Central memory CD4-positive, alpha-beta T cell (primary cell): ENCODE results near the gene MAPT.
"Not testable (repeated sequence)": the region's sequence is repeated elsewhere in the genome, so short reads cannot be mapped to it uniquely, and the experiment has no call there.

Source experiments
- DNase-seq: peaks from one replicate; pipeline ENCODE4 v3.0.0; 2022
- total RNA-seq, 3 experiments: gene quantifications; one replicate each; lab custom pipeline; 2026; lab: John Stamatoyannopoulos, UW

MAPT gene
- total RNA-seq = 1.6 to 3.1 (median 3.0) reads per million in 3 experiments

DNA sequence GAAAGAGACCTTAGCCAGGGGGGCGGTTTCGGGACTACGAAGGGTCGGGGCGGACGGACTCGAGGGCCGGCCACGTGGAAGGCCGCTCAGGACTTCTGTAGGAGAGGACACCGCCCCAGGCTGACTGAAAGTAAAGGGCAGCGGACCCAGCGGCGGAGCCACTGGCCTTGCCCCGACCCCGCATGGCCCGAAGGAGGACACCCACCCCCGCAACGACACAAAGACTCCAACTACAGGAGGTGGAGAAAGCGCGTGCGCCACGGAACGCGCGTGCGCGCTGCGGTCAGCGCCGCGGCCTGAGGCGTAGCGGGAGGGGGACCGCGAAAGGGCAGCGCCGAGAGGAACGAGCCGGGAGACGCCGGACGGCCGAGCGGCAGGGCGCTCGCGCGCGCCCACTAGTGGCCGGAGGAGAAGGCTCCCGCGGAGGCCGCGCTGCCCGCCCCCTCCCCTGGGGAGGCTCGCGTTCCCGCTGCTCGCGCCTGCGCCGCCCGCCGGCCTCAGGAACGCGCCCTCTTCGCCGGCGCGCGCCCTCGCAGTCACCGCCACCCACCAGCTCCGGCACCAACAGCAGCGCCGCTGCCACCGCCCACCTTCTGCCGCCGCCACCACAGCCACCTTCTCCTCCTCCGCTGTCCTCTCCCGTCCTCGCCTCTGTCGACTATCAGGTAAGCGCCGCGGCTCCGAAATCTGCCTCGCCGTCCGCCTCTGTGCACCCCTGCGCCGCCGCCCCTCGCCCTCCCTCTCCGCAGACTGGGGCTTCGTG, at the start of gene MAPT:
Gene MAPT (plus strand): TSS at position 533 of the 763 bp plus-strand sequence. CDS start 67,784 bp downstream, outside the sequence.
- DNase-seq = peak; percentile 77

DNA sequence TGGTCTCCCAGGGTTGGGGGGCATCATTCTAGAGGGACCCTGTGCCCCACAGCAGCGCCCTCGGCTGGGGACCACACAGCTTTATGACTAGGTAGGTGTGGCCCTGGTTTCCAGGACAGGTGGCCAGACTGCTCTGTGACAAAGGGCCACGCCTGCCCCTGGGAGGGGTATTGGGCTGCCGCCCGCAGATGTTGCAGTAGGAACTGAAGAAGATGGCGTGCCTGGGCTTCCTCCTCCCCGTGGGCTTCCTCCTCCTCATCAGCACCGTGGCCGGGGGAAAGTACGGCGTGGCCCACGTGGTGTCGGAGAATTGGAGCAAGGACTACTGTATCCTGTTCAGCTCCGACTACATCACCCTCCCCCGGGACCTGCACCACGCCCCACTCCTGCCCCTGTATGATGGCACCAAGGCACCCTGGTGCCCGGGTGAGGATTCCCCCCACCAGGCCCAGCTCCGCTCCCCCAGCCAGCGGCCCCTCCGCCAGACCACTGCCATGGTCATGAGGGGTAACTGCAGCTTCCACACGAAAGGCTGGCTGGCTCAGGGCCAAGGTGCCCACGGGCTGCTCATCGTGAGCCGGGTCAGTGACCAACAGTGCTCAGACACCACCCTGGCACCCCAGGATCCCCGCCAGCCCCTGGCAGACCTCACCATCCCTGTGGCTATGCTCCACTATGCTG, 49.5 kb upstream of the MAPT start, which contains the start of gene SPPL2C:
Gene SPPL2C (plus strand): TSS at position 187 of the 681 bp plus-strand sequence. CDS start 26 bp downstream, at position 213.
- DNase-seq = no peak

DNA sequence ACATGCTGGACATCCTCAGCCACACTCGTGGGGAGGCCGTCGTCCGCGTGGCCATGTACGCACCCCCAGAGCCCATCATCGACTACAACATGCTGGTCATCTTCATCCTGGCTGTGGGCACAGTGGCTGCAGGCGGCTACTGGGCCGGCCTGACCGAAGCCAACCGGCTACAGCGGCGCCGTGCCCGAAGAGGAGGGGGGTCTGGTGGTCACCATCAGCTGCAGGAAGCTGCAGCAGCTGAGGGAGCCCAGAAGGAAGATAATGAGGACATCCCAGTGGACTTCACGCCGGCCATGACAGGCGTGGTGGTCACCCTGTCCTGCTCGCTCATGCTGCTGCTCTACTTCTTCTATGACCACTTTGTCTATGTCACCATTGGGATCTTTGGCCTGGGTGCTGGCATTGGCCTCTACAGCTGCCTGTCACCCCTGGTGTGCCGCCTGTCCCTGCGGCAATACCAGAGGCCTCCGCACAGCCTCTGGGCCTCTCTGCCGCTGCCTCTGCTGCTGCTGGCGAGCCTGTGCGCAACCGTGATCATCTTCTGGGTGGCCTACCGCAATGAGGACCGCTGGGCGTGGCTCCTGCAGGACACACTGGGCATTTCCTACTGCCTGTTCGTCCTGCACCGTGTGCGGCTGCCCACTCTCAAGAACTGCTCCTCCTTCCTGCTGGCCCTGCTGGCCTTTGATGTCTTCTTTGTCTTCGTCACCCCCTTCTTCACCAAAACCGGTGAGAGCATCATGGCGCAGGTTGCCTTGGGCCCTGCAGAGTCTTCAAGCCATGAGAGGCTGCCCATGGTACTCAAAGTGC, 48.8 kb upstream of the MAPT start:
- no peak for DNase-seq

DNA sequence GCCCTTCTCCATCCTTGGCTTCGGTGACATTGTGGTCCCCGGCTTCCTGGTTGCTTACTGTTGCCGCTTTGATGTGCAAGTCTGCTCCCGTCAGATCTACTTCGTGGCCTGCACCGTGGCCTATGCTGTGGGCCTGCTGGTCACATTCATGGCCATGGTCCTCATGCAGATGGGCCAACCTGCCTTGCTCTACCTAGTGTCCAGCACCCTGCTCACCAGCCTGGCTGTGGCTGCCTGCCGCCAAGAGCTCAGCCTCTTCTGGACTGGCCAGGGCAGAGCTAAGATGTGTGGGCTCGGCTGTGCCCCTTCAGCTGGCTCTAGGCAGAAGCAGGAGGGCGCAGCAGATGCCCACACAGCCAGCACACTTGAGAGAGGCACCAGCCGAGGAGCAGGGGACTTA, 48.1 kb upstream of the MAPT start:
- no peak for DNase-seq

DNA sequence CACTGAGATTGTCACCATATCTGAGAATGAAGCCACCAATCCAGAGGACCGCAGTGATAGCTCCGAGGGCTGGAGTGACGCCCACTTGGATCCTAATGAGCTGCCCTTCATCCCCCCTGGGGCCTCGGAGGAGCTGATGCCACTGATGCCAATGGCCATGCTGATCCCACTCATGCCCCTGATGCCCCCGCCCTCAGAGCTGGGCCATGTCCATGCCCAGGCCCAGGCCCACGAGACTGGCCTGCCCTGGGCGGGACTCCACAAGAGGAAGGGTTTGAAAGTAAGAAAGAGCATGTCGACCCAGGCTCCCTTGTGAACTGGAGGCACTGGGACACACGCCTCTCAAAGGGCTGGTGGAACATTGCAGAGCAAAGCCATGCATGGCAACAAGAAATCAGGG, 47.7 kb upstream of the MAPT start:
- DNase-seq = no peak

DNA sequence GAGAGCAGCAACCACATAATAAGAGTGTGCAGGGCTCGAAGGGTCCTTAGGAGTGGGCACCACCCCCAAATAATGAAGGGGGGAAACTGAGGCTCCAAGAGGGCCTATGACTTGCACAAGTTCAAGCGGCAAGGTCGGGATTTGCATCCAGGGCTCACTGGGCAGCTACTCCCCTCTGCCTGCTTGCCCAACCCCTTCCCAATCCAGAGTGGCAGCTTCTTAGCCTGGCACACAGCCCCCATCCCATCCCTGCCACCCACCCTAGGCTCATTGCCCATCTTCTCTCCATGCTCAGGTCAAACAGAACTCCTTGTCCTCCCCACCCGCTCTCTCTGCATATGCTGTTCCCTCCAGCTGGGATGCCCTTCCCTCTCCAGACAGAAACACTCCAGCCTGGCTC, 47.3 kb upstream of the MAPT start:
- DNase-seq = no peak

DNA sequence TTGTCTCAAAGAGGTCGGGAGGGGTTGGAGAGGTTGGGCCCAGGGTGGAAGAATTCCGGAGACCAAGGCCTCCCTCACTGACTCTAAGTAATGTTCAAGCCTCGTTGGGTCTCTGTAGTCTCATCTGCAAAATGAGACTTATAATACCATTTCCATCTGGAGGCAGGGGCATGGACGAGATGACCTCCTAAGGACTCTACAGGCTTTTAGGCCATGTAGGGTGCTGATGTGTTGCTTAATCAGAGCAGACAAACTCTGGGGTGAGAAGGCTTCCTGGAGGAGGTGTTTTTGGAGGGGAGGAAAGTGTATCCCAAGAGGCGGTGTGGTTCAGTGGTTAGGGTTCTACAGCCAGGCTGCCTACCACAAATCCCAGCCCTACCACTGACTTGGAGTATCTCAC, 46.6 kb upstream of the MAPT start:
- no peak for DNase-seq

DNA sequence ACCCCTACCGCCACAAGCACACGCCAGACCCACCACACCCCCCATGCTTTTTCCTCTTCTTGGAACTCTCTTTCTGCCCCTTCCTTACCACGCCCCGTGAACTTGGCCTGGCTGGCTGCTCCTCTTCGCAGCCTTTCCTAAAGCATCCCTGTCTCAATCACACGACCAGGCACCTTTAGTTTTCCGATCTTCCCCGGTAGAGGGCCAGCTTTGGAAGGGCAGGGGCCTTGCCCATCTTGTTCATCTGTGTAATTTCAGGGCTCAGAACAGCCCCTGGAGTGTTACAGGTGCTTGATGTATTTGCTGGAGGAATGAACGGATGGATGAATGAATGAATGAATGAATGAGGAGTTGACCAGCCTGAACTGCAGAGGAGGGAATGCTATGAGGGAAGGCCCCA, 45.9 kb upstream of the MAPT start:
- no peak for DNase-seq

DNA sequence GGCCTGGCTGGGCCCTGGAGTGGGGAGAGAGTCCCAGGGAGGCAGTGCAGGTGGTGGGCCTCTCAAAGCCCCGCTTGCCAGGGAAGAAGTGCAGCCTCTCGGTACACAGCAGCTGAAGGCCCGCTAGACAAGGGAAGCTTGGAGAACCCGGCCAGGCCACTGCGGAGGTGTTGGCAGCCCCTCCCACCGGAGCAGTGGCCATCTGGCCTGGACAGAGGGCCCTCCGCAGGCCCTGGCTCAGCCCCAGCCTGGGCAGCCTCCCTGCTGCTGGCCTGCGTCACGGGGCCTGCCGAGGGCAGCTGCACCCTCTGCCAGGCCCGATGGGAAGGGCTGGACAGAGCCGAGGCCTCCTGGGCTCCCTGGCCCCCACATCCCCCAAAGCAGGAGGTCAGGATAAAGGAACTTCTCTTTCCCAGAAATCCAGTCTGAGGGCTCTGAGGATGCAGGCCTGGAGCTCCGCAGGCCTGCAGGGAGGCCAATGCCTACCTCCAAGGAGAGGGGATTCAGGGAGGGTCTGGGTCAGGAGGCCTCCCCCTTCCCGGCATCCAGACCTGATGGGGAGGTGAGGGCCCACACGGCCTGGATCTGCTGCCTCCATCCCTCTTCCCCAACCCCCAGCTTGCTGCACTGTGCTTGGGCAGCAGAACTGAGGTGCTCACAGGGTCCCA, 45.4 kb upstream of the MAPT start:
- DNase-seq = no peak

DNA sequence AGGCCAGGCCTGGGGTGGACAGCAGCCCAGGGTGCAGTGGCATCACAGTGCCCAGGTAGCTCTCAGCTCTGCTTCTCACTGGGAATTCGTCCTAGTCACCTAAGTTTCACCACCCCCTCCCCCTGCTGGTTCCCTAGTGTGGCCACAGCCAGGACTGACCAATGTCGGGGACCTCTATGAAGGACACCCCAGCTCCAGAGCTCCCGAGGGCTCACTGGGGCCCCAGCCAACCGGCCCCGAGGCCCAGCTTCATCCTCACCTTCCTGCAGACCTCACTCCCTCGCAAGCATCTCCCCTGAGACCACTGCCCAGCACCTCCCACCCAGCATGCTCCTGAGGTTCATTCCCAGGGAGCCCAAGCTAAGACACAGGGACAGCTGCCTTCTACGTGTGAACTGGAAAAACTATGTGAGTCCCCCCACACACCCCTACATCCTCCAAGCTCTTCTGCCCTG, 44.8 kb upstream of the MAPT start:
- no peak for DNase-seq

DNA sequence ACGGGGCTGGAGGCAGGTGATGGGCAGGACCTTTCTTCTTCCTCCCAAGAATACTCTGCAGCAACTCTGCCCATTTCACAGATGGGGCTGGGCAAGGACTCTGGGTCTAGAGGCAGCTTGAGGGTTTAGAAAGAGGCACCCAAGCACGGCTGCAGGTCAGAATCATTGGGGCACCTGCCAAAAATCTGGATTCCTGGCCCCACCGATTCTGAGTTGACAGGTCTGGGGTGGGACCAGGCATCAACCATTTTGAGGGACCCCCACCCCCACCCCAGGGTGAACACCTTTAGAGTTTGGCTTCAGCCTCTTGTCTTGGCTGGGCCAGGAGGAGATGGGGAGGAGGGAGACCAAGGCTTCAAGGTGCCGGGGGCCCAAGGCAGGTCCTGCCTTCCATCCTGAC, 44.3 kb upstream of the MAPT start:
- no peak for DNase-seq

DNA sequence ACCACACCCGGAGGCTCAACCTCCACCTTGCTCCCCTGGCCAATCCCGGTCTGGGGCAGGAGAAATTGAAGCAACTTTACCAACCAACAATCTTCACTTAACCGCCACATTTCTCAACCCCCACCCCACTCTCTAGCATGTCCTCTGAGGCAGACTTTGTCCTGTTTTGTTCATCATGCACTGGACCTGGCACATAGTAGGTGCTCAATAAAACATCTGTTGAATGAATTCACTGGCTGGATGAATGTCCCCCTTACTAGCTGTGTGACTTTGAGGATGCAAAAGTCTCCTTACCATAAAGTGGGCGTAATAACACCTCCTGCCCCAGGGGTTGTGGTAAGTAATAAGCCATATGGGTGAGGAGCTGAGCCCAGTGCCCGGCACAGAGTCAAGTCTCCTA, 43.9 kb upstream of the MAPT start:
- DNase-seq = no peak

DNA sequence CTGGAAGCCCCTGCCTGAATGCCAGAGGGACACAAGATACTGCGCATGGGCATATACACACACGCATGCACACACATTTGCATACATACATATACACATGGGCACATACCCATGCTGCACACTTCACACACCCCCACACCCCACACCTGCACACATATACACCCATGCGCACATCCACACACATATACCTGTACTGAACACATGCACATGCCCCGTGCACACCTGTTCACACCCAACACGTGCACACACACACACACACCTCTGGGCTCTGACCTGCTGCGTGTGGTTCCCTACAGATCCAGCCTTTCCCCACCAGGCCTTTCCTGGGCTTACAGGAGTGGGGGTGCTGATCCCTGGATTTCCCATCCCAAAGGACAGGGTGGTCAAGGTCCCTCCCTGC, 43.3 kb upstream of the MAPT start:
- DNase-seq = no peak

DNA sequence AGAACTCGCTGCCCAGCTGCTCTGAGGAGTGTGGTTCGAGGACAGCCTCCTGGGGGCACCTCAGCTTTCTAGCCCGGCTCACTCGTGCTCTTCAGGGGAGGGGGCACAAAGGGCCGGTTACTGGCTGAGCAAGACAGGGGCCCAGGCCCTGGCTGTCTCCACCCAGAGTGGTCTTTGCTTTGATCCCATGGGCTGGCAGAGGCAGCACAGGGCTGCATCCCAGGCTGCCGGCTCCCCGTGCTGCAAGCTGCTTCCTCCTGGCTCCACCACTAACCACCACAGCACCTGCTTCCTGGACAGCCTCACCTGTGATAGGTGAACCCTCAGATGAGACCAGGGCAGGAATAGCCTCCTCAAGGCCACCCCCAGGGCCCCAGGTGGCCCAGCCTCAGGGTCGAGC, 42.9 kb upstream of the MAPT start:
- DNase-seq = no peak

DNA sequence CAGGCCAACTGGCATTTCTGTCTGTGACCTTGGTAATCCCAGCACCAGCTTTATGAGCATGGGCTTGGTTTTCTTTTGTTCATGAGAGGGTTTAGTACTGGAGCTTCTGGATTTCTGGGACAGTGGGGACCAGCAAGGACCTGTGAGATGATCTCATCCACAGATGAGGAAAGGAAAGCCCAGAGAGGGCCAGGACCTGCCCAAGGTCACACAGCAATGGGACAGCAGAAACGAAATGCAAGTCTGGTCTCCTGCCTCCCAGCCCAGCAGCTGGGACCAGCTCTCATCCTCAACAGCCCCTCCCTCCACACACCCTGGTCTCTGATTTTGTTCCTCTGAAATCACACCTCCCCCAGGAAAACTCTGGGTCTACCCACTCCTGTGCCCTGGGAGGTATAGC, 42.5 kb upstream of the MAPT start:
- no peak for DNase-seq

DNA sequence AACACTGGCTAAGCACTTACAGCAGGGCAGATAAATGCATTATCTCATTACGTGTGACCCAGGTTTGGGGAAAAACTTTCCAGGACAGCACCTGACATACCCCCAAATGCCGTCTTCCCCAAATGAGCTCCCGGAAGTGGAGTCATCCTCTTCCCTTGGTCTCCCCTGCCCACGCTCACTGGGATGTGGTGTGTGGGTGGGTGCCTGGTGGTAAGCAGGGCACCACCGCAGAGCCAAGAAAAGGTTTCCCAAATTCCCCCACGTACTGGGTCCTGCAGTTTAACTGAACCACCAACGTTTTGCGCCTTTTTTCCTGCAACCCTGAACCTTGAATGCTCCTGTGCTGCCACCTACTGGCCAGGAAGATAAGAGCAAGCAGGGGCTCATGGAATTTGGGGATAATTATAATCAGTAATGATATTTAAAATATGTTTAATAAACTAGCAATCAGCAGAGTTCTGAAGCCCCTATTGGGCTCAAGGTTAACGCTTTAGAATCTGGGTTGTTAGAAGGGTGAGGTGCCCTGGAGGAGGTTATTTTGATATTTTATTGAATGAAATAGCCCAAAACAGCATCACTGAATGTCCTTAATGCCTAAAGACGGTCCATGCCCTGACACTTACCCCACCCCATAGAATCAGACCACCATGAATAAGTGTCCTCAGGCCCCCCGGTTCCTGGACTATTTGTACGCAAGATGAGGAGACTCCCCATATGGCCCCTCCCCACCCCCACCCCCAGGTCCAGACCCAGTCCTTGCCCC, 41.6 kb upstream of the MAPT start:
- peak; percentile 46 for DNase-seq

DNA sequence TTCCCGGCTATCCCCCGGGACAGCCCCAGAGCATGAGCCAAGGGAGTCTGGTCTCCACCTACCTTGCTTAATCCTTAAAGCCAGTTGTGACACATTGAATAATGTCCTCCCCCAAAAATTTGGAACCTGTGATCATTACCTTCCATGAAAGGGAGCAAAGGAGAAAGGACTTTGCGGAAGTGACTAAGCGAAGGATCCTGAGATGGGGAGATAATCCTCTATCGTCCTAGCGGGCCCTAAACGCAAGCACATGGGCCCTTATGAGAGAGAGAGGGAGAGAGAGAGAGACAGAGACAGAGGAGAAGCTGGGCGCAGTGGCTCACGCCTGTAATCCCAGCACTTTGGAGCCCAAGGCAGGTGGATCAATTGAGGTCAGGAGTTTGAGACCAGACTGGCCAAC, 40.1 kb upstream of the MAPT start:
- DNase-seq = no peak

DNA sequence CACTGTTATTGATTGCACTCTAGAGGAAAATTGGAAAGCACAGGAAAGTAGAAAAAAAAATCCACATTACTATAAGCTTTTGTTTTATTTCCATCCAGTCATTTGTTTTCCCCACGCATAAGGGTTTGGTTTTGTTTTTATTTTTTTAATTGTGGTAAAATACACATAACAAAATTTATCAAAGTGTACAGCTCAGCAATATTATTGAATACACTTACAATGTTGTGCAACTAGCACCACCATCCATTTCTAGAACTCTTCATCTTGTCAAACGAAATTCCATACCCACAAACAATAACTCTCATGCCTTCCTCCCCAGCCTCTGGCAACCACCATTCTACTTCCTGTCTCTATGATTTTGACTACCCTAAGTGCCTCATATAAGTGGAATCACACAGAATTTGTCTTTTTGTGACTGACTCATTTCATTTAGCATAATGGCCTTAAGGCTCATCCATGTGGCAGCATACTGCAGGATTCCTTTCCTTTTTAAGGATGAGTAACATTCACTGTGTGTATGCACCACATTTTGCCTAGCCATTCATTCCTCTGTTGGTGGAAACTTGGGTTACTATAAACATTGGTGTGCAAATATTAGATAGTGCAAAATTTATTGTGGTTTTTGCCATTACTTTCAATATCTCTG, 38.5 kb upstream of the MAPT start:
- DNase-seq = no peak

DNA sequence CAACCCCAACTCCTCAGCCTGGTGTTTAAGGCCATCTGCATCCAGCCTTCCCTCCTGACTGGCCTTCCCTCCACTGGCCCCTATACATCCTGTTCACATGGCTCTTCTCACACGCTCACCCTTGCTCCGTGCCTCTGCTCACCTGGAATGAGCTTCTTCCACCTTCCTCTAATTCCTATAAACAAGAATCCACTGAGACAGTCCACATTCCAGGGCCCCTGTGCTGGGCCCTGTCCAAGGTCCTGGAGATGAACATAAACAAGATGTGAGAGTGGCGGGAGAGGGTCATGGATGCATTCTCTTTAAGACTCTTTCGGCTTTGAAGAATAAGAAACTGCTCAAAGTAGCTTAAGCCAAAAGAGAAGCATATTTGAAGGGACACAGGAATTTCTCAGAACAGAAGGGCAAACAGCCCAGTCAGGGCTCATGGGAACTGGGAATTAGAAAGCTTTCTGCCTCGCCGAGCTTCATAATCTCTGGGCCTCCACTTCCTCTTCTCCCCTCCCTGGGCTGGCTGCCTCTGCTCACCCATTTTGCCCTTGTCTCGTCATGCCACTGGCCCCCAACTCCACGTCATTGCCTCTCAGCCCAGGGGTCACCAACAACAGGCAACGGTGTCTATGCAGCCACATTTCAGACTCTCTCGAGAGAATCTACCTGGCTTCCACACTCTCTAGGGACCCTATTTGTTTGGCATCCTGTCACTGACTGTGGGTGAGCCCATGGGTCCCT, 36.2 kb upstream of the MAPT start:
- DNase-seq = no peak

DNA sequence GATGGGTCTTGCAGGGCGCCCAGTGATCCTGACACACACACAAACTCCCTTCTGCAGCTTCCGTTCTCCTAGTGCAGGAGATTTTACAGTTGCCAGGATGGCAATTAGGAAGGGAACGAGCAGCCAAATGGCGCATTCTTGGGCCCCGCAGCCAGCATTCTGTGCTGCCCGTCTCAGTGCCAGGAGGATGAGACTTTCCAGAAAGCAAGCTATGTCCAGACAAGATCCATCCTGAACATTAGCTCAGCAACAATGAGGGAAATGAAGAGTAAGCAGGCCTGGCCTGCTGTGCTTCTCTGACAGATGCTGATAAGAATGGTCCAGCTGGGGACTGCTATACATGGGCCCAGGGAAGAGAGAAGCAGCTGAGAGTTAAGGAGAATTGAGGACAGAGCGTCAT, 33.2 kb upstream of the MAPT start:
- no peak for DNase-seq

DNA sequence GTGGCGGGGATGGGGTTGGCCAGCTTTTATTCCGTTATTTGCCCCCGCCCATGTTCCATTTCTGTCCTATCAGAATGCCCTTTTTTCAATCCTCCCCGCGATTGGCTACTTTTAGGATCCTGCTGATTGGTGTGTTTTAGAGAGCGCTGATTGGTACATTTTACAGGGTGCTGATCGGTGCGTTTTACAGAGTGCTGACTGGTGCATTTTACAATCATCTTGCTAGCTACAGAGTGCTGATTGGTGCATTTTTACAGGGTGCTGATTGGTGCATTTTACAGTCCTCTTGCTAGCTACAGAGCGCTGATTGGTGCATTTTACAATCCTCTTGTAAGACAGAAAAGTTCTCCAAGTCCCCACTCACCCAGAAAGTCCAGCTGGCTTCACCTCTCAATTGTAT, 32.2 kb upstream of the MAPT start:
- not testable (repeated sequence) for DNase-seq
